ENCODE measurements around the gene SERF2. TPM values are rescaled to one million over a fixed set of nuclear protein-coding genes. Genes with fewer than 3 reads are reported as not detected.
A peak's percentile ranks its signal among the peaks of the same experiment; 100 is the strongest.
"Not testable (repeated sequence)": the region's sequence is repeated elsewhere in the genome, so short reads cannot be mapped to it uniquely, and the experiment has no call there.

The SERF2 gene
- total RNA-seq, 2 experiments from 2014 or later = 907 to 928 TPM

DNA sequence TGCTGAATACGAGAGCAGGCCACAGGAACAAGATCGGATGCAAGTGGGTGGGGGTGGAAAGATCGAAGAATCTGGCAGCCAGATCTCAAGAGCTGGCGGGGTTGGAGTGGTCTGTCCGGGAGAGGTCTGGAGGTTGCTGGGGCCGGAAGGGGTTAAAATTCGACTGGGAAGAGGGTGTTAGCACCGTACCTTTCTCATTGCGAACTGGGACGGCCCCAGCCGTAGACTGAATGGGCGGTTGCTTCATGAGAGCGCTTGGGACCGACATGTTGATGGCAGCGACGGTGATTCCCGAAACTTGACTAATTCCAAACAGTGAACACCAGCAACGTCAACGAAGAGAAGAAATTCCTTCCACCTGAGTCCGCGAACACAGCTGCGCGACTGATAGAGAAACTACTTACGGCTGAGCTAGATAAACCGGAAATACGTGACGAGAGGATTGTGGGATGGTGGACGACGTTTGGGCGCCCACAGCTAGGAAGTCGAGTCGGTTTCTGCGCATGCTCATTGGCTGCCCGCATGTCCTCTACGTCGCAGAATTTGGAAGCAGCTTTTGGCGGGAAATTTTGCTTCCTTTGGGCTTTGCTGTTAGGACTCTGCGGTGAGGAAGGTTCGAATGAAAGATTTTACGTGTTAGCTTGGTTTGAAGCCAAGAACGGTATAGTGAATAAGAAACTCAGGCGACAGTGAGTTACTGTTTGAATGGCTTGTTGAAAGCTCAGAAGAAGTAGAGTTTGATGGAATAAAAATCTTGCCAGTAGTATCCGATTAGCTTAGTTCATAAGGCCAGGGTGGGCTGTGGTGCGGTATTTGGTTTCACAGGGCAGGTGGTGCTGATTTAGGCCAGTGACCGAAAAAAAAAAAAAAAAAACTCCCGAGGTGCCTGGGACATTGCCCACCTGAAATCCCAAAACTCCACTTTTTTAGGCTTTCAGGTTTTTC is 32.5 kb downstream of the SERF2 start, which contains the start of gene MFAP1:
TSS of gene MFAP1 (minus strand) at position 389 of the 945 bp plus-strand sequence. CDS start at position 268, 121 bp downstream.
- ChIA-PET CTCF (interaction anchor here (0.6 to 1.5 kb wide), 7 partner anchors 8 to 82 kb away, joined by 3 to 6 read pairs (median 4); partner anchors contain the start of genes ELL3, HYPK and SERINC4), POLR2A (interaction anchor here (0.6 to 10.8 kb wide), 14 partner anchors 8 to 78 kb away, joined by 3 to 163 read pairs (median 6); partner anchors contain the start of genes ELL3, HYPK, PDIA3 and SERF2)
- DNase-seq = peak; percentile 93
- peak within 1 kb of the TSS; percentile 98 for H3K4me3 Mint-ChIP-seq
- peaks cover 3% of the 10 kb centered on the region for H3K9me3 Mint-ChIP-seq
- H3K27ac Mint-ChIP-seq = peak within 1 kb of the TSS; percentile 93
- peaks cover 71% of the 10 kb centered on the region for H3K4me1 Mint-ChIP-seq
- H3K36me3 Mint-ChIP-seq (ENCODE audit: low read depth) = peaks cover 37% of the 10 kb centered on the region
- no peaks in the 10 kb centered on the region for H3K27me3 Mint-ChIP-seq

DNA sequence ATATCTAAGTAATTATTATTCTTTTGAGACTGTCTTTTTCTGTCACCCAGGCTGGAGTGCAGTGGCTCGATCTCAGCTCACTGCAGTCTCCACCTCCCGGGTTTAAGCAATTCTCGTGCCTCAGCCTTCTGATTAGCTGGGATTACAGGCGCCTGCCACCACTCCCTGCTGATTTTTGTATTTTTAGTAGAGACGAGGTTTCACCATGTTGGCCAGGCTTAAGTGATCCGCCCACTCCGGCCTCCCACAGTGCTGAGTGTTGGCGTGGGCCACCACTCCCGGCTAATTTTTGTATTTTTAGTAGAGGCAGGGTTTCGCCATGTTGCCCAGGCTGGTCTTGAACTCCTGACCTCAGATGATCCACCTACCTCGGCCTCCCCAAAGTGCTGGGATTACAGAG is 33.2 kb downstream of the SERF2 start:
- POLR2A ChIA-PET = interaction anchor here (0.6 to 10.8 kb wide), 11 partner anchors 8 to 901 kb away, joined by 3 to 163 read pairs (median 6); partner anchors contain the start of genes ELL3, HYPK, PDIA3 and SERF2
- Mint-ChIP-seq H3K36me3 (ENCODE audit: low read depth) (peaks cover 41% of the 10 kb centered on the region), H3K4me1 (peaks cover 76% of the 10 kb centered on the region), H3K27ac (peak overlapping the region; percentile 93)
- H3K27me3 Mint-ChIP-seq, H3K4me3 Mint-ChIP-seq, H3K9me3 Mint-ChIP-seq, DNase-seq: not testable (repeated sequence)
- CTCF ChIA-PET = interaction anchor here (0.9 to 1.5 kb wide), 4 partner anchors 25 to 83 kb away, joined by 3 to 6 read pairs (median 4); partner anchors contain the start of genes ELL3, HYPK and SERINC4

GRCh38 chr15:43826029-43826507 is 33.9 kb downstream of the SERF2 start:
- peaks cover 3% of the 10 kb centered on the region for H3K9me3 Mint-ChIP-seq
- ChIA-PET POLR2A (interaction anchor here (1.7 to 10.8 kb wide), 4 partner anchors 26 to 900 kb away, joined by 3 to 163 read pairs (median 47); partner anchors contain the start of genes HYPK, SERF2 and SERINC4), CTCF (no interaction called here)
- H3K4me1 Mint-ChIP-seq = peaks cover 74% of the 10 kb centered on the region
- H3K36me3 Mint-ChIP-seq (ENCODE audit: low read depth) = peaks cover 41% of the 10 kb centered on the region
- no peak for DNase-seq
- no peaks in the 10 kb centered on the region for H3K27me3 Mint-ChIP-seq
- peak overlapping the region; percentile 90 for H3K4me3 Mint-ChIP-seq
- H3K27ac Mint-ChIP-seq = peak overlapping the region; percentile 93

GRCh38 chr15:43826508-43827341 is 34.6 kb downstream of the SERF2 start, which contains the start of gene WDR76:
TSS of gene WDR76 (plus strand) at chr15:43827002. CDS start at chr15:43827033, 31 bp downstream.
- POLR2A ChIA-PET = interaction anchor here (0.8 to 10.8 kb wide), 11 partner anchors 10 to 900 kb away, joined by 3 to 163 read pairs (median 6); partner anchors contain the start of genes EIF3J, ELL3, HYPK and PDIA3
- CTCF ChIA-PET = interaction anchor here (1.0 to 2.3 kb wide), 4 partner anchors 7 to 57 kb away, joined by 3 to 12 read pairs (median 5); partner anchors contain the start of gene ELL3
- H3K4me3 Mint-ChIP-seq = peak within 1 kb of the TSS; percentile 90
- H3K27ac Mint-ChIP-seq = peak within 1 kb of the TSS; percentile 93
- no peaks in the 10 kb centered on the region for H3K27me3 Mint-ChIP-seq
- H3K9me3 Mint-ChIP-seq = peaks cover 3% of the 10 kb centered on the region
- peaks cover 73% of the 10 kb centered on the region for H3K4me1 Mint-ChIP-seq
- peaks cover 41% of the 10 kb centered on the region for H3K36me3 Mint-ChIP-seq (ENCODE audit: low read depth)
- peak; percentile 86 for DNase-seq

GRCh38 chr15:43828061-43828657 is 36.0 kb downstream of the SERF2 start:
- Mint-ChIP-seq H3K27me3 (no peaks in the 10 kb centered on the region), H3K4me1 (peaks cover 69% of the 10 kb centered on the region), H3K36me3 (ENCODE audit: low read depth) (peaks cover 49% of the 10 kb centered on the region), H3K27ac (peak overlapping the region; percentile 91), H3K4me3 (peak overlapping the region; percentile 90), H3K9me3 (peaks cover 3% of the 10 kb centered on the region)
- POLR2A ChIA-PET = interaction anchor here (0.9 to 10.8 kb wide), 9 partner anchors 8 to 457 kb away, joined by 3 to 163 read pairs (median 7); partner anchors contain the start of genes ELL3, HYPK, PDIA3 and SERF2
- CTCF ChIA-PET = interaction anchor here (1.3 to 2.3 kb wide), 3 partner anchors 9 to 58 kb away, joined by 5 to 12 read pairs (median 5); no protein-coding TSS in a partner anchor
- peak; percentile 30 for DNase-seq

- not testable (repeated sequence) for H3K27me3 Mint-ChIP-seq, DNase-seq, H3K9me3 Mint-ChIP-seq
- Mint-ChIP-seq H3K4me1 (peaks cover 57% of the 10 kb centered on the region), H3K36me3 (ENCODE audit: low read depth) (peaks cover 56% of the 10 kb centered on the region), H3K27ac (peak overlapping the region; percentile 52), H3K4me3 (peak overlapping the region; percentile 90)
- POLR2A ChIA-PET = interaction anchor here (1.9 to 5.1 kb wide), 2 partner anchors 18 to 29 kb away, joined by 4 to 18 read pairs; partner anchors contain the start of genes HYPK and SERINC4
- CTCF ChIA-PET = interaction anchor here (2.0 kb wide), 1 partner anchor 53 kb away, joined by 8 read pairs; the partner anchor contains the start of gene ELL3
These were observed 37.9 kb downstream of the SERF2 start for GRCh38 chr15:43829951-43830540.

- Mint-ChIP-seq H3K4me3 (peak overlapping the region; percentile 17), H3K36me3 (ENCODE audit: low read depth) (peaks cover 60% of the 10 kb centered on the region), H3K4me1 (peaks cover 52% of the 10 kb centered on the region), H3K27ac (peak overlapping the region; percentile 16)
- CTCF ChIA-PET = interaction anchor here (2.0 kb wide), 1 partner anchor 54 kb away, joined by 8 read pairs; the partner anchor contains the start of gene ELL3
- H3K27me3 Mint-ChIP-seq, DNase-seq, H3K9me3 Mint-ChIP-seq: not testable (repeated sequence)
- POLR2A ChIA-PET = interaction anchor here (0.6 to 5.1 kb wide), 12 partner anchors 9 to 1600 kb away, joined by 3 to 20 read pairs (median 4); partner anchors contain the start of genes CTDSPL2, ELL3, HYPK and SERINC4
These were observed 38.7 kb downstream of the SERF2 start for GRCh38 chr15:43830691-43831275.

DNA sequence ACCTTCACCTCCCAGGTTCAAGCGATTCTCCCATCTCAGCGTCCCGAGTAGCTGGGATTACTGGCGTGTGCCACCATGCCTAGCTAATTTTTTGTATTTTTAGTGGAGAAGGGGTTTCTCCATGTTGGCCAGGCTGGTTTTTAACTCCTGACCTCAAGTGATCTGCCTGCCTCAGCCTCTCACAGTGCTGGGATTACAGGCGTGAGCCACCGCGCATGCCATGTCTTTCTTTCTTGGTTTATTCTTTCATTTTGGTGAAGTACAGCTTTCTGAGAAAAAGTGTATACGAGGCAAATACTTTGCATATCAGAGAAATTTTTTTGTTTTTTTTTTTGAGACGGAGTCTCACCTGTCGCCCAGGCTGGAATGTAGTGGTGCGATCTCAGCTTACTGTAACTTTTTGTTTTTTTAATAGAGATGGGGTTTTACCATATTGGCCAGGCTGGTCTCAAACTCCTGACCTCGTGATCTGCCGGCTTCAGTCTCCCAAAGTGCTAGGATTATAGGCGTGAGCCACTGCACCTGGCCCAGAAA is 39.5 kb downstream of the SERF2 start:
- H3K9me3 Mint-ChIP-seq, DNase-seq, H3K27me3 Mint-ChIP-seq: not testable (repeated sequence)
- POLR2A ChIA-PET = interaction anchor here (0.6 to 5.1 kb wide), 13 partner anchors 10 to 1599 kb away, joined by 3 to 20 read pairs (median 4); partner anchors contain the start of genes CTDSPL2, ELL3, HYPK and SERINC4
- H3K36me3 Mint-ChIP-seq (ENCODE audit: low read depth) = peaks cover 67% of the 10 kb centered on the region
- H3K4me1 Mint-ChIP-seq = peaks cover 44% of the 10 kb centered on the region
- H3K27ac Mint-ChIP-seq = peak overlapping the region; percentile 74
- H3K4me3 Mint-ChIP-seq = peak overlapping the region; percentile 64
- CTCF ChIA-PET = interaction anchor here (0.7 to 2.0 kb wide), 3 partner anchors 55 to 1154 kb away, joined by 3 to 8 read pairs (median 3); partner anchors contain the start of gene ELL3

GRCh38 chr15:43832485-43832884 is 40.4 kb downstream of the SERF2 start:
- H3K27ac Mint-ChIP-seq = peak overlapping the region; percentile 74
- H3K27me3 Mint-ChIP-seq, H3K9me3 Mint-ChIP-seq, DNase-seq: not testable (repeated sequence)
- peak overlapping the region; percentile 64 for H3K4me3 Mint-ChIP-seq
- peaks cover 66% of the 10 kb centered on the region for H3K36me3 Mint-ChIP-seq (ENCODE audit: low read depth)
- ChIA-PET CTCF (interaction anchor here (0.6 to 1.0 kb wide), 3 partner anchors 8 to 465 kb away, joined by 3 to 4 read pairs (median 3); partner anchors contain the start of gene MFAP1), POLR2A (interaction anchor here (1.0 to 5.1 kb wide), 9 partner anchors 8 to 86 kb away, joined by 3 to 20 read pairs (median 4); partner anchors contain the start of genes ELL3, HYPK, MFAP1 and PDIA3)
- H3K4me1 Mint-ChIP-seq = peaks cover 45% of the 10 kb centered on the region

GRCh38 chr15:43845421-43845820 is 53.3 kb downstream of the SERF2 start:
- ChIA-PET CTCF (no interaction called here), POLR2A (interaction anchor here (1.5 kb wide), 1 partner anchor 10 kb away, joined by 5 read pairs; no protein-coding TSS in a partner anchor)
- Mint-ChIP-seq H3K4me3 (no peak overlapping the region), H3K9me3 (no peaks in the 10 kb centered on the region), H3K27ac (no peak overlapping the region), H3K27me3 (no peaks in the 10 kb centered on the region), H3K36me3 (ENCODE audit: low read depth) (peaks cover 51% of the 10 kb centered on the region), H3K4me1 (peaks cover 4% of the 10 kb centered on the region)
- no peak for DNase-seq

All from activated CD4-positive, alpha-beta memory T cell treated with anti-CD3 and anti-CD28 coated beads, Interleukin-2, amount 10 ng/mL, durations not matched to agents 7 days and 5 days (primary cell).